Lower leg skin (tissue), 4 donors: ENCODE results near the gene GPRASP3. TPM values are rescaled to one million over a fixed set of nuclear protein-coding genes. Genes with fewer than 3 reads are reported as not detected.

ENCODE experiments used
- DNase-seq, 2 donors: peaks; one replicate each; pipeline ENCODE4 v3.0.0-alpha.2; 2019; ENCODE audit warnings: low spot score in 2 of 2
- H3K4me3 ChIP-seq: fragments of 200-600 bp; sonication (generic); 2 replicates; pipeline ENCODE4 v1.5.1; 2017; ENCODE audit warnings: mild to moderate bottlenecking, low read depth; ENCODE audit not compliant: poor library complexity, severe bottlenecking
- CTCF ChIP-seq, 3 donors: fragments of 450-650 bp; IDR thresholded peaks; one replicate each; pipeline ENCODE4 v1.5.1; 2016; ENCODE audit warnings: antibody characterized with exemption in 3 of 3, mild to moderate bottlenecking in 3 of 3, moderate library complexity in 2 of 3
- POLR2A ChIP-seq, 2 donors: fragments of 450-650 bp; IDR thresholded peaks; one replicate each; pipeline ENCODE4 v1.6.1; 2016 to 2017; ENCODE audit warnings: antibody characterized with exemption in 2 of 2, mild to moderate bottlenecking in 1 of 2, moderate library complexity in 1 of 2
- WGBS, 2 donors: methylation state at CpG; one replicate each; pipeline ENCODE4 v1.1.5; 2018; 5-methylcytosine and 5-hydroxymethylcytosine counted together
- intact Hi-C: fragments of 100-400 bp; cut with DNase I; formaldehyde crosslinking; loops from one replicate; pipeline ENCODE4 v1.15.0; 2023; ENCODE audit warnings: low total_unique reads
- total RNA-seq, 4 donors: library from RNA; depleted of rRNA; stranded (reverse); fragments of >200 nt; gene quantifications; one replicate each; pipeline ENCODE4 v1.1.0, GENCODE V29; 2016

The GPRASP3 gene
- total RNA-seq, 4 donors from 2014 or later, result 2.6 to 3.8 (median 3.1) TPM

GRCh38 chrX:102728646-102729045 lies 8.1 kb downstream of the GPRASP3 start:
- TF ChIP-seq CTCF (IDR thresholded peaks at IDR 0.05) (no peak), POLR2A (IDR thresholded peaks at IDR 0.05) (no peak)
- intact Hi-C loops, result no loop called here

GRCh38 chrX:102739657-102740056 lies 19.1 kb downstream of the GPRASP3 start:
- 55 to 77% methylated on average over 7 of the region's 7 CpGs for WGBS, 2 donors
- intact Hi-C loops, result no loop called here
- no peak overlapping the region for H3K4me3 ChIP-seq
- TF ChIP-seq CTCF (IDR thresholded peaks at IDR 0.05) (no peak), POLR2A (IDR thresholded peaks at IDR 0.05) (no peak)
- DNase-seq, result no peak

More at GRCh38 chrX:102728646-102729045, 8.1 kb downstream of the GPRASP3 start:
- 74 to 92% methylated on average over 1 of the region's 1 CpG for WGBS, 2 donors
- DNase-seq, result no peak
- H3K4me3 ChIP-seq, result no peak overlapping the region

- TF ChIP-seq POLR2A (IDR thresholded peaks at IDR 0.05), result no peak
- no peak for TF ChIP-seq CTCF (IDR thresholded peaks at IDR 0.05)
- intact Hi-C loops, result no loop called here
- DNase-seq, result no peak
- 69 to 90% methylated on average over 1 of the region's 1 CpG for WGBS, 2 donors
- no peak overlapping the region for H3K4me3 ChIP-seq
These were observed 23.8 kb downstream of the GPRASP3 start for GRCh38 chrX:102744307-102744706.

- no peak for DNase-seq
- H3K4me3 ChIP-seq, result no peak overlapping the region
- intact Hi-C loops, result no loop called here
- 60% methylated on average over 1 to 8 of the region's 14 CpGs for WGBS, 2 donors
- no peak for TF ChIP-seq POLR2A (IDR thresholded peaks at IDR 0.05)
These were observed 24.9 kb downstream of the GPRASP3 start for GRCh38 chrX:102745513-102745856.

- intact Hi-C loops, result no loop called here
- WGBS, 2 donors, result 28% methylated on average over 58 of the region's 61 CpGs; no CpG with 5 or more reads in 1 of the 2 donors
- DNase-seq, result peak in 1 of 2 donors; percentile 85
- no peak for TF ChIP-seq CTCF (IDR thresholded peaks at IDR 0.05)
- no peak for TF ChIP-seq POLR2A (IDR thresholded peaks at IDR 0.05)
- peak overlapping the region; percentile 40 for H3K4me3 ChIP-seq
These were observed 25.5 kb downstream of the GPRASP3 start for GRCh38 chrX:102745857-102746584.

GRCh38 chrX:102765217-102765616 lies 44.7 kb downstream of the GPRASP3 start:
- peak in 1 of 2 donors; percentile 15 for DNase-seq
- intact Hi-C loops, result no loop called here
- no peak for TF ChIP-seq POLR2A (IDR thresholded peaks at IDR 0.05)
- no peak for TF ChIP-seq CTCF (IDR thresholded peaks at IDR 0.05)
- H3K4me3 ChIP-seq, result no peak overlapping the region
- WGBS, 2 donors, result 47 to 52% methylated on average over 2 of the region's 2 CpGs
